ENCODE results near the gene MAGI1.
"Not testable (repeated sequence)": the region's sequence is repeated elsewhere in the genome, so short reads cannot be mapped to it uniquely, and the experiment has no call there.

MAGI1 gene

DNA sequence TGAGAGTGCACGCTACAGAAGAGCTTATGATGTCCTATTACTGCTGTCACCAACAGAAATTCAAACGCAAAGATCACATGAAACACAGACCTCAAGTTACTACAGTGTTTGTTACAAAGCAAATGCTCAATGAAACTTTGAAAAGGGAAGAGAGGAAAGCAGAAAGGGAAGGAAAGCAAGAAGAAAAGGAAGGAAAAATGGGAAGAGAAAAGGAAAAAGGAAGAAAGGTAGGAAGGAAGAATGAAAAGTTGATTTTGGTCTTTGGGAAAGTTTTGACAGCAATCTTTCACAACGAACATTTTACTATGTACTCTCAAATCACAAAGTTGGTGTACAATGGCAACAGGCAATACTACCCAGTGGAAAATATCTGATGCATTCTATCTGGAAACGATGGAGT, 514.8 kb downstream of the MAGI1 start:
- DNase-seq (ENCODE audit: low read depth) = no peak

DNA sequence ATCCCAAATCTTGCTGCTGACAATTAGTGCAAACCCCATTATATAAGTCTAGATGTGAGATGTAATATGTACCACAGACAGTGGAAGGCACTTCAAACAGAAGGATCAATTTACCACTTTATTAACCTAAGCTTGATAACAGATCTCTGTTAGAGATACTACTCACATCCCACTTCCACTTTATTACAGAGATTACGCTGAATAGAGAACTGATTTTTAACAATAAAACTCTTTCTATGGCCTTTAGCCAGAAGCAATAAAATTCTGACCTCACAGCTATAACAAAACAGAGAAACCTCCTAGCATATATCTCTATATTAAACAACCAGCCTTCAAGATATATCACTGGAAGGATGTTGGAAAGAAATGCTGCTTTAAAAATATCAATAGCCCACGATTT, 517.7 kb downstream of the MAGI1 start:
- DNase-seq (ENCODE audit: low read depth) = no peak

DNA sequence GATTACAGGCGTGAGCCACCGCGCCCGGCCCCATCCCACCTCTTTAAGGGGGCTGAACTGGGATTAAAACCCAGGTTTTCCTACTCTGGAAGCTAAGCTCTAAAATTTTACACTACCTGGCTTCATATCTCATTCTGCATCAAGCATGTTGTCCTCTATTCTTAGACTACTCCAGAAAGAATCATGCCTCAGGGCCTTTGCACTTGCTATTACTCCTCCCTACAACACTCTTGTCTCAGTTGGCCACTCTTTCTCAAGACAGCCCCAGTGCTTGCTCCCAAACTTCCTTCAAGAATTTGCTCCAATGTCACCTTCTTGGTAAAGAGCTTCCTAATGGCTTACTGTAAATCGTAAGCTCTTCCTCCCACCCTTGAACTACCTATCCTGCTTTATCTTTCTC, 521.7 kb downstream of the MAGI1 start:
- DNase-seq (ENCODE audit: low read depth) = no peak

DNA sequence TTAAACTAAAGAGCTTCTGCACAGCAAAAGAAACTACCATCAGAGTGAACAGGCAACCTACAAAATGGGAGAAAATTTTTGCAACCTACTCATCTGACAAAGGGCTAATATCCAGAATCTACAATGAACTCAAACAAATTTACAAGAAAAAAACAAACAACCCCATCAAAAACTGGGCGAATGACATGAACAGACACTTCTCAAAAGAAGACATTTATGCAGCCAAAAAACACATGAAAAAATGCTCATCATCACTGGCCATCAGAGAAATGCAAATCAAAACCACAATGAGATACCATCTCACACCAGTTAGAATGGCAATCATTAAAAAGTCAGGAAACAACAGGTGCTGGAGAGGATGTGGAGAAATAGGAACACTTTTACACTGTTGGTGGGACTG, 524.4 kb downstream of the MAGI1 start:
- DNase-seq (ENCODE audit: low read depth) = not testable (repeated sequence)

DNA sequence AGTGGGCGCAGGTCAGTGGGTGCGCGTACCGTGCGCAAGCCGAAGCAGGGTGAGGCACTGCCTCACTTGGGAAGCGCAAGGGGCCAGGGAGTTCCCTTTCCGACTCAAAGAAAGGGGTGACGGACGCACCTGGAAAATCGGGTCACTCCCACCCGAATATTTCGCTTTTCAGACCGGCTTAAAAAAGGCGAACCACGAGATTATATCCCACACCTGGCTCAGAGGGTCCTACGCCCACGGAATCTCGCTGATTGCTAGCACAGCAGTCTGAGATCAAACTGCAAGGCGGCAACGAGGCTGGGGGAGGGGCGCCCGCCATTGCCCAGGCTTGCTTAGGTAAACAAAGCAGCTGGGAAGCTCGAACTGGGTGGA, 529.3 kb downstream of the MAGI1 start:
- not testable (repeated sequence) for DNase-seq (ENCODE audit: low read depth)

DNA sequence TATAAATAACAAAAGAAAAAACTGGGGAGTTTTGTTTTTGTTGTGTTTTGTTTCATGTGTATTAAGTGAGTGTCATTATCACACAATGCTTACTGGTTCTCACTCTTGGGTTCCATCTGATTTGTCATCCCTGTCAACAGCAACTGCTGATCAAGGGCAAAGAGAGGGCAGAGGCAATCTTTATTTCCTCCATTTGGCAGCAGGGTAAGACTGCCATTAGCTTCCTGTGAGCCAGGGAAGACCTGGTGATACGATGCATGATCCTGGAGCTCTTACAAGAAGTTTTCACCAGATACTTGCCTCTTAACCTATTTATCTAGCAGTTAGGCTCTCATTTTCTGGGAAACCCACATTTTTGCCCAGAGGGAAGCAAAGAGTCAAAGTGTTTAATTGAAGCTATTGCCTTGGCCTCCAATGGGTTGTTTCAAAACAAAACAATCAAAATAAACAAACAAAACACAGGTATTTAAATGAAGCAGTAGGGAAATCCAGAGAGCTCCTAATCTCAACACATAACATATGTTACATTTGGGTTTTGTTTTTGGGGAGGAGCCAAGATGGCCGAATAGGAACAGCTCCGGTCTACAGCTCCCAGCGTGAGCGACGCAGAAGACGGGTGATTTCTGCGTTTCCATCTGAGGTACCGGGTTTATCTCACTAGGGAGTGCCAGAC, 529.8 kb downstream of the MAGI1 start:
- no peak for DNase-seq (ENCODE audit: low read depth)

DNA sequence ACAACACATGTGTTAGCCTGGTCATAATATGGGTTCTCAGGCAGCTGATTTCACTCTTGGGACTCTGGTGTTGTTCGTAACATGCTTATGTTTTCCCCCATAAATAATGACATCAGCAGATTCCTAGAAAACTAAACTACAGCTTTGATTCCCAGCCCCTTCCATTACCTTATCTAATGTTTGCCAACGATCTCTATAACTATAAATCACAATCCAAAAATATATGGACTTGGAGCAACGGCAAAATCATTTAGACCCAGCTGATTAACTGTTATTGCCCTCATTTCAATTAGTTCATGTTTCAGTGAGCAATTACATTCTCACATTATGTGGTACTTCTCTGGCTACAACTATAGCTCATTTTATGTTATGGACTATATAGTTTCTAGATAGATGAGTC, 531.3 kb downstream of the MAGI1 start:
- no peak for DNase-seq (ENCODE audit: low read depth)

DNA sequence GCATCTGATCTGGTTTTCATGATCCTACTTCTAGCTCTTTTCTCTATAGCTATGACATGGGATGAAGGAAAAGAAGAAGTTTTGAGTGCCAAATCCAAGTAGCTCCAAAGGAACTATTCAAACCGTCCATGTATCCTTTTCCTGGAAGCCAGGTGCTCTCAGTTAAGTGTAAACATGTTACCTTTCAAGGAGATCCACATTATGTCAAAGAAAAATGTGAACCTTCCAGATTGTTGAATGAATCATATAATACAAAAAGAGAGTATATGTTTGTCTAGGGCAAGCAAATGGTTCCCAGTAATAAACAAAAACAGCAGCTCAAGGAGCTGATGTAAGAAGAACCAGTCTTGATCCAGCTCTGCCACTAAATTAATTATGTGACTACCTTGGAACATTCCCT, 534.9 kb downstream of the MAGI1 start:
- DNase-seq (ENCODE audit: low read depth) = no peak

DNA sequence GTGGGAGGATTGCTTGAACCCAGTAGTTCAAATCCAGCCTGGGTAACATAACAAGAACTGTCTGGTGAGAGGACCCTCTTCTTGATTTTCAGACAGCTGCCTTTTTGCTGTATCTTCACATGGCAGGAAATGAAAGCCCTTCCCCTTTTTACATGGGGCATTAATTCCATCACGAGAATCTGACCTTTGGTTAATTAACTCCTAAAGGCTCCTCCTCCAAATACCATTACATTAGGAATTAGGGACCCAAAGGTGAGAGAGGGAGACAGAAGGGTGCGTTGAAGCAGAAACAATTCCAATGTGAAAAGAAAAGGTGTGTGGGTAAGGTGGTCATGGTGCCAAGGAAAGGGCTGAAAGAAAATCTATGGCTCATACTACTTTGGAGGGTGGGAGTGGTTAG, 536.2 kb downstream of the MAGI1 start:
- DNase-seq (ENCODE audit: low read depth) = no peak

DNA sequence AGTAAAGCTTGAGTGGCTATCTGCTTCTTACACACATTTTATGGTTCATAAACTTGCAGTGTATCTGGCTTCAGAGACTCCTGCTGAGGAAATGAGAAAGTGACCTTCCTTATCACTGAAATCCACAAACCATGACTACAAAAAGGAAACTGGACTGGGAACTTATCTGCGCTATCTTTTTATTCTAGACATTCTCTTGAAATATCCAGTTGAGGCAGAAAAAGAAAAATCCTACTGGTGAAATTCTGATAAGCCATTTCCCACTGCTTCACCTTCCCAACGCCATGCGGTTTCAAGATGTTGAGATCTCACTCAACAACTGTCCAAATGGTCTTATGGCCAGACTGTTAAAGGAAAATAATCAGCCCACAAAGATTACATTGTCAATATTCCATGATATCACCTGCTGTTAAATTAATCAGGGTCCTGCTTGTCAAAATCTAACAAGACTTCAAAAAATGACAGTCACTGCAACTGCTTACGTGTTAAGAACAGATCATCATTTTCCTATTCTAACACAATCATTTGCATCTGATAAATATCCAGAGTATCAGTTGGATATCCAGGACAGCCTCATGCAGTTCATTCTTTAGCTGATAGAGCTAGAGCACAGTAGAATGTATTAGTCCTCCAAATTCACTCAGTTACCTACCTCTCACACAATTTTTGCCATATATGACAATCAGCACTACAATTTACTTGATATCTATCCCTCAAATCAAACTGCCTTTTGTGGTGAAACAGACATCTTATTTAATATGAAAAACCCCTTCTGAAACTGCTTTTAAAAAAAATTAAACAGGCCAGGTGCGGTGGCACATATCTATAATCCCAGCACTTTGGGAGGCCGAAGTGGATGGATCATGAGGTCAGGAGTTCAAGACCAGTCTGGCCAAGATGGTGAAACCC, 538.1 kb downstream of the MAGI1 start:
- no peak for DNase-seq (ENCODE audit: low read depth)

DNA sequence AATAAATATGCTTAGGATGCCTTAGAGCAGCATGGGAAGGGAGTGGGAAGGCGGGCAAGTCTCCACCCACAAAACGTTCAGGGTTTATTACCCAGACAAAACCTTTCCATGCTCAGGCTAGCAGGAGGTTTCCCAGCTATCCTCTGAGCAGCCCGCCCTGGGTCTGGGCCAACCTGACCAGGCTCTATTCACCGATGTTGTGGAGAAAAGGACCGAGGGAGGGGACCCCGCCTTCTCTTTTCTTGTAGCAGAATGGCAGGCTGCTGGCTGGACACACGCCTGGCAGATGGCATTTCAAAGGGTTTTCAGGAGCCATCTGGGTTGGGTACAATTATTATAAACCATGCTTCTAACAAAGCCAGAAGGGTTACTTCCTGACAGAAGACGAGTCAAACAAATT, 540.9 kb downstream of the MAGI1 start:
- DNase-seq (ENCODE audit: low read depth) = no peak

DNA sequence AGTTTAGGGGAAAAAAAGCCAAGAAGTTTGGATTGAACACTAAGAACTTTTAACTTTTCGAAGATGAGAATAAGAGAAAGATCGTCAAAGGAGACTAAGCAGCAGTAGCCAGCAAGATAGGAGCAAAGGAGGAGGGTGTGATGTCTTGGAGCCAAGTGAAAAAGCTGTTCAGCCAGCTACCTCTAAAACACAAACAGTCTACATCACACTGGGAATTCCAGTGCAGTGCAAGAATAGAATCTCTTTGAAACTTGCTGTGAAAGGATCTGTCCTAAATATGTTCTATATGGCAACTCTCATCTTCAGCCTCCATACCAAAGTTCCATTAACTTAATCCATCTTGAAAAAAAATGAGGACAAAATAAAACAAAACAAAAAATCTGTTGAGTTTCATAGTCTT, 541.5 kb downstream of the MAGI1 start:
- DNase-seq (ENCODE audit: low read depth) = no peak

DNA sequence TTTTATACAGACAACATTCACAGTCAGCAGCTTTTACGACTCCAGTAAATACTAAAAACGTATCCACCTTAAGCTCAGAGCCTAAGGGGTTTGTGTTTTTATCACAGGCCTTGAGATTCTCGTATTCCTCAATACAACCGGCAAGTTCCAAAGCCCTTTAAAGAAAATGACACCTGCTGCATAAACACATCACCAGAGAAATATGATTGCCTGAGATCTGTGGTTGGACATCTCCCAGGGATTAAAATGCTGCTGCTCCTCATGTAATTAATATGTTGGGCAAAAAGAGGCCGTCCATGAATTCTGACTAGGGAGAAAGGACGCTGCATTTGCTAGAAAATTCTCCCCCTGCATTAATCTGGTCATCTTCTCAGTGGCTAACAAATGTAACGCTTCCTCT, 544.8 kb downstream of the MAGI1 start:
- no peak for DNase-seq (ENCODE audit: low read depth)

DNA sequence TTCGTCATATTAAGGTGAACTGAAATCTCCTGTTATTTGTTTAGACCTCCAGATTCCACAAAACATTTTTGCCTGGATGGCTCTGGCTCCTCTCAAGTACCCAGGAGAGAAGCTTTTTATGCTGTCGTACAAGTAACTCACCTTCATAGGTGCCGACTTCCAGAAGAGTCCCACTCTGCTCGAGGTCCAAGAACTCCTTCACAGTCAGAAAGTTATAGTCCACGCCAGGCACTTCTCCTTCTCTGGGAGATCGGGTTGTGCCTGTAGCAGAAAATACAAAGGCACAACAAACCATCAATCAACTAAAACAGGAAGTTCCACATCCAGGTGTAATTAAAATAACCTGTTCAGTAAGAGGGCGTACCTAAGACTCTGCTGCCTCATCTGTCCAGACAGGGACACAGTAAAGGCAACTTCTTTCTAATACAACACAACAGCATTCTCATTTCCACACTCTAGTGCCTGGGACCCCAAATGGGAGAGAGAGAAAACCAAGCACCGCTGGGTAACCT, 545.3 kb downstream of the MAGI1 start:
- no peak for DNase-seq (ENCODE audit: low read depth)

DNA sequence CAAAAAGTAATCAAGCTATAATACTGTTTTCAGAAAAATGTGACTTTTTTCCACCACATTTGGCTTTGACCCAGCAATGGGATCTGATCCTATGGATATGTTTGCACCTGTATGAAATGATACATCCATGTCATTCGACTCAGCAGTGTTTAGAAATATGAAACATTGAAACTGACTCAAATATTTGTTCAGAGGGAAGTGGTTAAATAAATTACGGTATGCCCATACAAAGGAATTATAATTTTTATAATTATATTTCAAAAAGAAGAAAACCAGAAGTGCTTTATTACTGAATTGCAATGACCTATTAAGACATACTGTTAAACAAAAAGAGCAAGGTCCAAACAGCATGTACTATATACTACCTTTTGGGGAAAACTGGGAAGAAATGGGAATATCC, 546.5 kb downstream of the MAGI1 start:
- DNase-seq (ENCODE audit: low read depth) = no peak

DNA sequence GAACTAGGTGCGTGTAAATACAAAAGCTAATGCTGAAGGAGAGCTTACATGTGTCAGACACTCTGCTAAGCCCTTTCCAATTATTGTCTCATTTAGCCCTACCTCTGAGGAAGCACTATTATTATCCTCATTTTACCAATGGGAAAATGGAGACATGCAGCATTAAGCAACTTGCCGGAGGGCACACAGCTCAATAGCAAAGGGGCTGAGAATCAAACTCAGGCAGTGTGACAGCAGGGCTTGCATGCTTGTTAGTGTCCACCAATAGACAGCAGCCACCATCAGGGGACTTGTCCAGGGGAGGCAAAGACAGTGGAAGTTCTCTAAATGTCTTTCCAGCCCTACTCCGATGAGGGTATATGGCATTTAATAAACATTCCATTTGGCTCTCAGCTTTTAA, 548.6 kb downstream of the MAGI1 start:
- no peak for DNase-seq (ENCODE audit: low read depth)

DNA sequence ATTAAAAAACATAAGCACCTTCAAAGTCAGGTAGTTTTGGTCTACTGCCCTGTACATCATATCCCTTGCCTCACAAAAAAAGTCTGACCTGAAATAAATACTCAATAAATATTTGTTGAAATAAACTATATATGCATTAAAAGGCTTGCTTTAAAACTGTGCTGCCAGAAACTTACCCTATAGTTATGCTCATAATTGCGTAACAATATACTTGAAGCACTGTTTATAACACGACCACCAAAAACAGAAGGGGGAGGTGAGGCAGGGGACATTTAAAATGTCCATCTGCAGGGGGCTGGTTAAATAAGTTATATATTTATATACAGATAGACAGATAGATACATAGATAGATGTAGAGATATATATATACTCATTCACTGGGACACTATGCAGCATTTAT, 549.5 kb downstream of the MAGI1 start:
- no peak for DNase-seq (ENCODE audit: low read depth)

DNA sequence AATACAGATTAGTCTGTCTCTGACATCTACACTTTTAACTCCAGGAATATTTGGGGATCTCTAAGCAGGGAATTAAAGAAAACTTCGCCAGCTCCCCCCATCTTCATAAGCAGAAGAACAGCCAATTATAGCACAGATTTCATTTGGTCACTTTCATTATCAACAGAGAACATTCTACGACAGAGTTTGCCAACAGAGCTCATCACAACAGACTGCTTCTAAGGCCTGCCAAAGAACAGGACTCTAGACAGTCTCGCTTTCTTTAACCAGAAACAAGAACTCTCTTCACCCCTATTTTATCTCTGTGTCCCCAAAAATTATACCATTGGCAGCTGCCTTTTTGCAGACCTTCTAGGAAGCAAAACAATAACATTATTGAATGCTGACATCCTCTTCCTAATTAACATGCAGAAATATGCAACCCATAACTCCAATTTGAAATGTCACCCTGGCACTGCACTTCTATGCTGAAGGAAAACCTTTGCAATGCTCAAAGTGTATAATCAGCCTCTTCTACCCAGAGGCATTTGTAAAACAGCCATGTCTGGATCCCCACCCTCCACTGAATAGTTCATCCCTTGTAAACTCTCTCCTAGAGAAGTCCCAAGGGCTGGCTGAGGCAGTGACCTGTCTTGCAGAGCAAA, 552.8 kb downstream of the MAGI1 start:
- DNase-seq (ENCODE audit: low read depth) = no peak

DNA sequence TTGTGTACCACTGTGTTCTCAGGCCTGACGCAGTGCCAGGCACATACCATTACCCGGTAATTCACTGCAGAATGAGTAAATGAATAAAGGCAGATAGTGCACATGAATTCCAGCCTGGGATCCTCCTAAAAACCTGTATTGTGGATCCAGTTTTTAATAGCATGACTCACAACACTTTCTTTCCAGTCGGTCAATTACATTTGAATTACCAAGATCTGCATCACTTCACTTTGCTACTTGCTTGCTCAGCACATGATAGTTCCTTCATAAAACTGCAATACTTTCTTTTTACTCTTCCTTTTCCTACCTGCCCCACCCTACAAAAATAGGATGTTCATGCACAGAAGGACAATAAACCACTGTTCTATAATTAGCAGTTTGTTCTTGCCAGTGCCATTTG, 553.8 kb downstream of the MAGI1 start:
- no peak for DNase-seq (ENCODE audit: low read depth)

DNA sequence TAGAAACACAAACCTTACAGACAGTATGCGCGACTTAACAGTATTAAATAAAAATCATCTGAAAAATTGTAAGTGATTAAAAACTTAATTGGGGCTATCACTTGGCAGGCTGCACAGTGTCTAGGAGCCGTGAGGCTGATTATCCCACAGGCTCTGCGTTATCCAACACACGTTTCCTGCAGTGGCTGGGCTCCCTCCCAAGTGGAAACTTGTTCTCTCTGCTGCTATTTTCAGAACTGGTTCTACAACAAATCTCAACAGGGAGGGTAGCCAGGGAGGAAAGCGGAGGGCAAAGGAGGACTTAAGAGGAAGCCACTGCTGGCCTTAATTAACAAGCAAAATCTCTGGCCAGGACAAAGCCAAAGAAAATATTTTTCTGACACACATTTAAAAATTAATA, 555.2 kb downstream of the MAGI1 start:
- DNase-seq (ENCODE audit: low read depth) = no peak

DNA sequence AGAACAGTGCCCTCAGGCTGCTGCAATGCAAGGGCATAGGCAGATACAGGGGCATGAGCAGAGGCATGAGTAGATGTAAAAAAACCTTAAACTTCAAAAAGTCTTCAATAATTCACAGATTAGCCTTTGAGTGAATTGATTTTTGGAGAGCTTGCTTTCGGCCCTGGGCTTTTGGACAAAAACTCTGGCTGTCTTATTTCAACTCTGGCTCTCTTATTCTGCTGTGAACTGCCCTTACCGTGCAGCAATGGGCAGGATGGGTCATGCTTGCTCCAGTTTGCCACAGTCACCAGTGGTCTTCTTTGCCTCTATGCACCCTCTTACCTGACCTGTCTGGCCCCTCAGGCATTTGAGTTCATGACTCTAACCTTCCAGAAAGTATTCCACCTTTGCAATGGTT, 555.7 kb downstream of the MAGI1 start:
- no peak for DNase-seq (ENCODE audit: low read depth)

DNA sequence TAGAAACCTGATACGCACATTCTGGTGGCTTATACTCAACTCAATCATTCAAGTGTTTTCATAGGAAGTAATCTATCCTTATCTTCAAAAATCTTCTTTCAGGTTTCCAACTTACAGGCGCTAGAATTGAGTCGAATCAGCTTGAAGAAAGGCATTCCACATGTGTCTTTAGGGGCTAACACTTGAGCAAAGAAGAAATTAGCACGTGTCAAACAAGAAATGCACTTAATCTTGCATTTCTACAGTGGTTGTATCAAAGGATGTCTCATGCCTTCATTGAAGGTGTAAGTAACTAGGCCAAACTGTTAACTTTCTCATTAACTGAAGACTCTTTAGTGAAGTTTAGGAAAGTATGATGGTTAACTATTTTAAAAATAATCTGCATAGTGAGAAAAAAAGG, 557.6 kb downstream of the MAGI1 start:
- DNase-seq (ENCODE audit: low read depth) = no peak

DNA sequence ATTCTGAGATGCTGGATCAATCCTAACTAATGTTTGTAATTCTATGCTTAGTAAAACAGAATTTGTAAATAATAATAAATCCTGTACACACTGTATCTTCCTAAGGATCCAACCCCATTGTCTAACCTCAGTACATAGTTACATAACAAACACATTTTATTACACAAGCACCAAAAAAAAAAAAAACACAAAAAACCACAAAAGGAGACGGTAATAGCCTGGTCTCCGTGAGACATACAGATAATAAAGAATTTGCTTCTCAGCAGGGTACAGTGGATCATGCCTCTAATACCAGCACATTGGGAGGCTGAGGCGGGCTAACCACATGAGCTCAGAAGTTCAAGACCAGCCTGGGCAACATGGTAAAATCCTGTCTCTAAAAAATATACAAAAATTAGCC, 558.7 kb downstream of the MAGI1 start:
- DNase-seq (ENCODE audit: low read depth) = no peak

All from activated T-helper 1 cell treated with Interleukin-2 at 50 U/mL for 16 hours (primary cell).